Measurements from ENCODE around the gene RCN1. TPM values are rescaled to one million over a fixed set of nuclear protein-coding genes. Genes with fewer than 3 reads are reported as not detected.
"Not testable (repeated sequence)": the region's sequence is repeated elsewhere in the genome, so short reads cannot be mapped to it uniquely, and the experiment has no call there.

Gene RCN1
- polyA plus RNA-seq, 1 donor (not counting 4 experiments of a cell fraction or from before 2014, with no cell fraction given), result 46.2 TPM

DNA sequence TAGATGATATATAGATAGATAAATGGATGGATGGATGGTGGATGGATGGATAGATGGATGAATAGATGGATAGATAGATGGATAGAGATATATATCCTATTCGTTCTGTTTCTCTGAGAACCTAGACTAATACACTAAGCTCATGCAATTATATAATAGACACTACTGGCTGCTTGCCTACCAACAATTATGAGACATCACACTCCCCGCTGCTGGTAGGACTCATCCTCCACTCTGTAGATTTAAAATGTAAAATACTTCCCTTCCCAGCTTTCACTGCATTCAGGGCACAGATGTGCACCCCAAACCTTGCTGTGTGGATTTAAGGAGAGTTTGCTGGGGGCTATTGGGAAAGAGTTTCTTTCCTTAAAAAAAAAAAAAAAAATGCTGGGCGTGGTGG is 28.3 kb upstream of the RCN1 start:
- H3K36me3 ChIP-seq (ENCODE audit: control insufficient read depth in 2 of 2, extremely low read depth in 1 of 2, insufficient read depth in 2 of 2, low read length in 2 of 2), result no peaks in the 10 kb centered on the region
- DNase-seq (ENCODE audit: low read depth, low spot score) (no peak), FAIRE-seq (no peak)
- H3K9ac ChIP-seq (ENCODE audit: control insufficient read depth, extremely low read depth, insufficient read depth, low read length), result no peak overlapping the region
- H3K9me3 ChIP-seq (ENCODE audit: control insufficient read depth, low read depth, low read length), result no peaks in the 10 kb centered on the region
- no peaks in the 10 kb centered on the region for H4K20me1 ChIP-seq (ENCODE audit: control insufficient read depth, extremely low read depth, insufficient read depth, low read length)
- no peaks in the 10 kb centered on the region for H3K27me3 ChIP-seq (ENCODE audit: control insufficient read depth, extremely low read depth, insufficient read depth, low read length)
- TF ChIP-seq, protein P1, sequence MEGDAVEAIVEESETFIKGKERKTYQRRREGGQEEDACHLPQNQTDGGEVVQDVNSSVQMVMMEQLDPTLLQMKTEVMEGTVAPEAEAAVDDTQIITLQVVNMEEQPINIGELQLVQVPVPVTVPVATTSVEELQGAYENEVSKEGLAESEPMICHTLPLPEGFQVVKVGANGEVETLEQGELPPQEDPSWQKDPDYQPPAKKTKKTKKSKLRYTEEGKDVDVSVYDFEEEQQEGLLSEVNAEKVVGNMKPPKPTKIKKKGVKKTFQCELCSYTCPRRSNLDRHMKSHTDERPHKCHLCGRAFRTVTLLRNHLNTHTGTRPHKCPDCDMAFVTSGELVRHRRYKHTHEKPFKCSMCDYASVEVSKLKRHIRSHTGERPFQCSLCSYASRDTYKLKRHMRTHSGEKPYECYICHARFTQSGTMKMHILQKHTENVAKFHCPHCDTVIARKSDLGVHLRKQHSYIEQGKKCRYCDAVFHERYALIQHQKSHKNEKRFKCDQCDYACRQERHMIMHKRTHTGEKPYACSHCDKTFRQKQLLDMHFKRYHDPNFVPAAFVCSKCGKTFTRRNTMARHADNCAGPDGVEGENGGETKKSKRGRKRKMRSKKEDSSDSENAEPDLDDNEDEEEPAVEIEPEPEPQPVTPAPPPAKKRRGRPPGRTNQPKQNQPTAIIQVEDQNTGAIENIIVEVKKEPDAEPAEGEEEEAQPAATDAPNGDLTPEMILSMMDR (optimal IDR thresholded peaks at IDR 0.05 in 1 of 3, IDR thresholded peaks at IDR 0.05 in 1 of 3, conservative IDR thresholded peaks at IDR 0.05 in 1 of 3; ENCODE audit: extremely low read depth in 1 of 3, insufficient read depth in 2 of 3, low read length in 3 of 3), result no peak
- TF ChIP-seq EZH2 (IDR thresholded peaks at IDR 0.05; ENCODE audit: low read length), result no peak
- H3K4me2 ChIP-seq (ENCODE audit: control insufficient read depth, extremely low read depth, insufficient read depth, low read depth, low read length), result no peak overlapping the region
- no peak overlapping the region for H3K4me3 ChIP-seq (ENCODE audit: control insufficient read depth in 2 of 3, extremely low read depth in 1 of 3, insufficient read depth in 2 of 3, low read depth in 1 of 3, low read length in 3 of 3)
- no peaks in the 10 kb centered on the region for H3K79me2 ChIP-seq (ENCODE audit: control insufficient read depth, insufficient read depth, low read length)
- no peak overlapping the region for H2AFZ ChIP-seq (ENCODE audit: control insufficient read depth, low read length)
- no peaks in the 10 kb centered on the region for H3K4me1 ChIP-seq (ENCODE audit: control insufficient read depth, extremely low read depth, insufficient read depth, low read length)
- no peak overlapping the region for H3K27ac ChIP-seq (ENCODE audit: control insufficient read depth, insufficient read depth, low read length)
- dilution Hi-C loops (cut with MboI; ENCODE audit: extremely low pct_ligation_motif_present, low sequenced_read_pairs), result no loop called here
- H3K9me1 ChIP-seq (ENCODE audit: control insufficient read depth, extremely low read depth, insufficient read depth, low read length), result no peaks in the 10 kb centered on the region

DNA sequence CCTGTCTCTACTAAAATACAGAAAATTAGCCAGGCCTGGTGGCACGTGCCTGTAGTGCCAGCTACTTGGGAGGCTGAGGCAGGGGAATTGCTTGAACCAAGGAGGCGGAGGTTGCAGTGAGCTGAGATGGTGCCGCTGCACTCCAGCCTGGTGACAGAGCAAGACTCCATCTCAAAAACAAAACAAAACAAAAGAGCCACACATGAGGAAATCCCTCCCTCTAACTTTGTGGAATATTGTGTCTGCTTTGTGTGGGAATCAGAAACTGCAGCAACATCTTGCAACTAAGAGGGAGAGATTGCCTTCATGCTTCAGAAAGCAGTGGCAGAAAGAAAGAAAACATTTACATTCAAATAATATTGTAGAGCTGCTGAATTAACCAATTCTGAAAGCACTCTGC is 27.8 kb upstream of the RCN1 start:
- H3K27me3 ChIP-seq (ENCODE audit: control insufficient read depth, extremely low read depth, insufficient read depth, low read length); H3K9me1 ChIP-seq (ENCODE audit: control insufficient read depth, extremely low read depth, insufficient read depth, low read length); H3K4me1 ChIP-seq (ENCODE audit: control insufficient read depth, extremely low read depth, insufficient read depth, low read length); FAIRE-seq; H3K36me3 ChIP-seq (ENCODE audit: control insufficient read depth in 2 of 2, extremely low read depth in 1 of 2, insufficient read depth in 2 of 2, low read length in 2 of 2); H4K20me1 ChIP-seq (ENCODE audit: control insufficient read depth, extremely low read depth, insufficient read depth, low read length); H3K4me2 ChIP-seq (ENCODE audit: control insufficient read depth, extremely low read depth, insufficient read depth, low read depth, low read length); H2AFZ ChIP-seq (ENCODE audit: control insufficient read depth, low read length); H3K9me3 ChIP-seq (ENCODE audit: control insufficient read depth, low read depth, low read length); H3K4me3 ChIP-seq (ENCODE audit: control insufficient read depth in 2 of 3, extremely low read depth in 1 of 3, insufficient read depth in 2 of 3, low read depth in 1 of 3, low read length in 3 of 3); H3K27ac ChIP-seq (ENCODE audit: control insufficient read depth, insufficient read depth, low read length); DNase-seq (ENCODE audit: low read depth, low spot score); H3K79me2 ChIP-seq (ENCODE audit: control insufficient read depth, insufficient read depth, low read length); H3K9ac ChIP-seq (ENCODE audit: control insufficient read depth, extremely low read depth, insufficient read depth, low read length); dilution Hi-C loops (cut with MboI; ENCODE audit: extremely low pct_ligation_motif_present, low sequenced_read_pairs): not testable (repeated sequence)

DNA sequence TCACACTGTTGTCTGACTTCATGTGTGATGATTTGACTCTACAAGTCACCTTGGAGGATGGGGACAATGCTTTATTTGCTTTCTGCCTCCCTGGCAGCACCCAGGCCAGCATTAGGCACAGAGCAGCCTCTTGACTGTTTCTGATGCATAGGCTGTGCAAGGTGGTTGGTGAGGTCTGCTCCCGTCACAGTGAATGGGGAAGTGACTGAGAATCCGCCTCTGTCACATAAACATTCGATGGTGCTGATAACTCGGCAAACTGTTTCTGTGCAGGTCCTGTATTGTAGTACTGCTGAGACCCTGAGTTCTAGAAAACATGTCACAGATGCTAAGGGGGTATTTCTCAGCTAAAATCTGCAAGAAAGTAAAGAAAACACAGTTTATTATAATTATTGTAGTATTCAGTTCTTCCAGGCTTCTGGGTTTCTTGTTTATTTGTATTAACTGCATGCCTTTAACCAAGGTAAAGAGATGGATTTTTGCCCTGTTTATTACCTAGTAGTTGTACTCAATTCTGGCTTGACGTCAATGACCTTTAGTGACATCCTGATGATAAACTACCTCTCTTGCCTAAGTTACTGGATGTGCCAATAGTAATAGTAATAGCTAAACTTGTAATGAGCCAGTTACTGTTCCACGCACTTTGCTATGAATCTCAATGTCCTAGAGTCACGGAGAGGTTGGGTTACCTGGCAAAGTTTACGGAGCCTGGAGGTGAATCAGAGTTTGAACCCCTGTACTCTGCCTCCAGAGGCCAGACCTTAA is 24.8 kb upstream of the RCN1 start:
- H3K27ac ChIP-seq (ENCODE audit: control insufficient read depth, insufficient read depth, low read length), result no peak overlapping the region

More for the DNA sequence above, 24.8 kb upstream of the RCN1 start:
- H3K79me2 ChIP-seq (ENCODE audit: control insufficient read depth, insufficient read depth, low read length), result no peaks in the 10 kb centered on the region
- H3K4me1 ChIP-seq (ENCODE audit: control insufficient read depth, extremely low read depth, insufficient read depth, low read length), result no peaks in the 10 kb centered on the region
- H3K27me3 ChIP-seq (ENCODE audit: control insufficient read depth, extremely low read depth, insufficient read depth, low read length), result peaks cover 9% of the 10 kb centered on the region
- TF ChIP-seq, protein P1 (optimal IDR thresholded peaks at IDR 0.05 in 1 of 3, IDR thresholded peaks at IDR 0.05 in 1 of 3, conservative IDR thresholded peaks at IDR 0.05 in 1 of 3; ENCODE audit: extremely low read depth in 1 of 3, insufficient read depth in 2 of 3, low read length in 3 of 3), result no peak
- TF ChIP-seq EZH2 (IDR thresholded peaks at IDR 0.05; ENCODE audit: low read length), result no peak
- no peak overlapping the region for H3K9ac ChIP-seq (ENCODE audit: control insufficient read depth, extremely low read depth, insufficient read depth, low read length)
- no peaks in the 10 kb centered on the region for H3K9me3 ChIP-seq (ENCODE audit: control insufficient read depth, low read depth, low read length)
- no peak overlapping the region for H2AFZ ChIP-seq (ENCODE audit: control insufficient read depth, low read length)
- no peaks in the 10 kb centered on the region for H4K20me1 ChIP-seq (ENCODE audit: control insufficient read depth, extremely low read depth, insufficient read depth, low read length)
- no peak overlapping the region for H3K4me2 ChIP-seq (ENCODE audit: control insufficient read depth, extremely low read depth, insufficient read depth, low read depth, low read length)
- dilution Hi-C loops (cut with MboI; ENCODE audit: extremely low pct_ligation_motif_present, low sequenced_read_pairs), result no loop called here
- no peaks in the 10 kb centered on the region for H3K36me3 ChIP-seq (ENCODE audit: control insufficient read depth in 2 of 2, extremely low read depth in 1 of 2, insufficient read depth in 2 of 2, low read length in 2 of 2)
- no peak overlapping the region for H3K4me3 ChIP-seq (ENCODE audit: control insufficient read depth in 2 of 3, extremely low read depth in 1 of 3, insufficient read depth in 2 of 3, low read depth in 1 of 3, low read length in 3 of 3)
- no peaks in the 10 kb centered on the region for H3K9me1 ChIP-seq (ENCODE audit: control insufficient read depth, extremely low read depth, insufficient read depth, low read length)
- no peak for DNase-seq (ENCODE audit: low read depth, low spot score)
- FAIRE-seq, result no peak

All from keratinocyte (primary cell).